Cardiac fibroblast (primary cell): ENCODE data around the gene GMPR2.

Experiments used
- DNase-seq, 2 donors: peaks; one replicate each; pipeline versions ENCODE4 v3.0.0 to v3.0.0-alpha.2; 2010; ENCODE audit warnings: low read depth in 2 of 2
- H3K4me3 ChIP-seq, 2 donors: replicated peaks in 1 of 2; 1 replicate in 1 of 2; 2 replicates in 1 of 2; pipeline ENCODE4 v1.5.1; 2011; ENCODE audit warnings: low read depth in 2 of 2, low read length in 2 of 2, mild to moderate bottlenecking in 2 of 2, moderate library complexity in 1 of 2
- TF ChIP-seq, protein P1 (sequence below): IDR thresholded peaks from one replicate; pipeline ENCODE4 v1.5.1; 2011; ENCODE audit warnings: low read depth, mild to moderate bottlenecking, low read length, inconsistent platforms

GMPR2 gene

DNA sequence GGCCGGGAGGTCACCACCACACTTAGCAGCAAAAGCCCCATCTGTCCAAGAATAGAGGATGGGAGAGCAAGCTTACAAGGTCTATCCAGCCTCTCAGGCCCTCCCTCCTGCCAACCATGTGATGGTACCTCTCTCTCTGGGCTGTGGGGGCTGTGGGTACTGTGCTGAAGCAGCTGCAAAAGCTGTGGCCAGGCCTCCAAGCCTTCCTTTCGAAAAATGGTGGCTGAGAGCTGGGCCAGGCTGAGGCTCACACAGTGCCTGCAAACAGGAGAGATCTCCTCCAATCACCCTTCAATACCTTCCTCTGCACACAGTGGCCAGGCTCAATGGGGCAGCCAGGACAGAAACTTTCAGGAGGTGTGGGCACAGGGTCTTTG, 45.2 kb upstream of the GMPR2 start:
- TF ChIP-seq, protein P1, sequence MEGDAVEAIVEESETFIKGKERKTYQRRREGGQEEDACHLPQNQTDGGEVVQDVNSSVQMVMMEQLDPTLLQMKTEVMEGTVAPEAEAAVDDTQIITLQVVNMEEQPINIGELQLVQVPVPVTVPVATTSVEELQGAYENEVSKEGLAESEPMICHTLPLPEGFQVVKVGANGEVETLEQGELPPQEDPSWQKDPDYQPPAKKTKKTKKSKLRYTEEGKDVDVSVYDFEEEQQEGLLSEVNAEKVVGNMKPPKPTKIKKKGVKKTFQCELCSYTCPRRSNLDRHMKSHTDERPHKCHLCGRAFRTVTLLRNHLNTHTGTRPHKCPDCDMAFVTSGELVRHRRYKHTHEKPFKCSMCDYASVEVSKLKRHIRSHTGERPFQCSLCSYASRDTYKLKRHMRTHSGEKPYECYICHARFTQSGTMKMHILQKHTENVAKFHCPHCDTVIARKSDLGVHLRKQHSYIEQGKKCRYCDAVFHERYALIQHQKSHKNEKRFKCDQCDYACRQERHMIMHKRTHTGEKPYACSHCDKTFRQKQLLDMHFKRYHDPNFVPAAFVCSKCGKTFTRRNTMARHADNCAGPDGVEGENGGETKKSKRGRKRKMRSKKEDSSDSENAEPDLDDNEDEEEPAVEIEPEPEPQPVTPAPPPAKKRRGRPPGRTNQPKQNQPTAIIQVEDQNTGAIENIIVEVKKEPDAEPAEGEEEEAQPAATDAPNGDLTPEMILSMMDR: no peak
- H3K4me3 ChIP-seq: peak overlapping the region in 1 of 2 donors; percentile 78

DNA sequence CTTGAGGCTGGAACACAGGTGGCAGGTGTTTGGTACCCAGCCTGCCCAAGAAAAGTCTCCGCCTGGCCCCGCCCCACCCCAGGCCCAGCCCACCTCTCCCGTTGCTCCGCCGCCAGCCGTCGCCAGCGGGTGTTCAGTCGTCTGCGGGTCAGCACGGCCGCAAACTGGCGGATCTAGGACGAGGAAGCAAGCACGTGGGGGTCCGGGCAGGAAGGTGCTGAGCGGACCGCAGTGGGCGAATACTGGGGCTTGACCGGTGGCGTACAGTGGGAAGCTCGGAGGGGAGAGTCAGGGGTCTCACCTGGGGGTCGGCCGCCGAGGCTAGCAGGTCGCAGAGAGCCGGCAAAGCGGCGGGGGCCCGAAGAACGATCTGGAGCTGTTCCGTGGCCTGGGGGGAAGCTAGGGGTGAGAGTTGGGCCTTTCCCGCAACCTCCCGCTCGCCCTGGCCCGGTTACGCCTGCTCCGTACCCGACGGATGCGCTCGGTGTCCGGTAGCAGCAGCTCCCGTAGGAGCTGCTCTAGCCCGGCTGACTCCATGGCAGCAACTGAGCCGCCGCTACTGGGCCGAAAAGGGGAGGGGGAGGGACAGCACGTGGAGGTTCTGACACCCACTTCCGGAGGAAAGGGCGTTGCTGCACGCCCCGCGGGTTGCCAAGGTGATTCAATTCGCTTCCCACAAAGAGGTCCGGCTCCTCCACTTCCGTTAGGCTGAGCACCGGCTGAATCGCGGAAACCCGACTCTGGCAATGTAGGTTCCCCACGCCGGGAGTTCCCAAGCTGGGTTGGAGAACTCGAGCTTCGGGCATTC, 44.3 kb upstream of the GMPR2 start, which contains the start of gene IPO4:
IPO4 (minus strand) TSS at position 566 of the 808 bp plus-strand sequence; CDS start at position 537, 29 bp downstream.
- H3K4me3 ChIP-seq: peak within 1 kb of the TSS; percentile 77 to 78
- TF ChIP-seq, protein P1: no peak
- DNase-seq: peak; percentile 98 to 99

More for the DNA sequence above, 45.2 kb upstream of the GMPR2 start:
- DNase-seq: no peak

GRCh38 chr14:24189059-24189375, 43.7 kb upstream of the GMPR2 start:
- H3K4me3 ChIP-seq: peak overlapping the region in 1 of 2 donors; percentile 78
- no peak for DNase-seq
- TF ChIP-seq, protein P1: no peak

- no peak for DNase-seq
- H3K4me3 ChIP-seq: no peak overlapping the region
- TF ChIP-seq, protein P1: no peak
These were observed 43.3 kb upstream of the GMPR2 start for GRCh38 chr14:24189460-24189859.

- TF ChIP-seq, protein P1: no peak
- no peak for DNase-seq
- no peak overlapping the region for H3K4me3 ChIP-seq
These were observed 42.3 kb upstream of the GMPR2 start for GRCh38 chr14:24190416-24190815.

DNA sequence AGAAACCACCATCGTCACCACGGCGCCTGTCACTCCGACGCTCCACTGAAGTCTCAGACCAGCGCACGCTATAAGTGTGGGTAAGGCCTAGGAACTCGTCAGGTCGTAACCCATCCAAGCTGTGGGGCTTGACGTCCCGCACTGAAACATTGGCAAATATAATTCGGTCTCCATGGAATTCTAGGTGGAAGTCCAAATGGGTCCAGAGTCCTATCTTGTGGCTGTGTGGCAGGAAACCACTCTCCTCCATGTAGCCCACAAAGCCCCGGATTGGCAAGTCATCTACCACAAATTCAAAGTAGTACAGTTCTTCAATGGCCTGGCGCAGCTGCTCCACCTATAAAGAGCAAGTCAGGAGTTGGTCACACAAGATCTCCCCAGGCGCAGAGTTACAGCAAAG, 39.8 kb upstream of the GMPR2 start:
- H3K4me3 ChIP-seq: no peak overlapping the region
- no peak for DNase-seq
- TF ChIP-seq, protein P1: no peak
